ENCODE results near the gene KCNJ8.

DNA sequence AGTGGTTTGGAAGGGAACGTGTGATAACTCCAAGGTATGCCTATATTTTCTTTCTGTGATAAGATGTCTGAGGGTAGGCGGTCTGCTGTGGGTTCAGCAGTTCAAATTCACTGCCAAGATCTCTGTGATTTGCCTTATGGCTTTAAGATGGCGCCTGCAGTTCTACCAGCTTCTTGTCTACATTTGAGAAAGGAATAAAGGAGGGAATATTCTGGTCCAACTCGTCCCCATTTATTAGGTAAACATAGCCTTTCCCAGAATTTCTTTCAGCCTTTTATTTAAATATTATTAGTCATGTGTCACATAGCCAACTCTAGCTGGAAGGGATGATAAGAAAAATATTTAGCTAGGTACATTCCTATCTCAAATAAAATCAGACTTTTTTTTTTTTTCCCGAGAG lies 48.8 kb downstream of the KCNJ8 start:
- TF ChIP-seq, protein P1, sequence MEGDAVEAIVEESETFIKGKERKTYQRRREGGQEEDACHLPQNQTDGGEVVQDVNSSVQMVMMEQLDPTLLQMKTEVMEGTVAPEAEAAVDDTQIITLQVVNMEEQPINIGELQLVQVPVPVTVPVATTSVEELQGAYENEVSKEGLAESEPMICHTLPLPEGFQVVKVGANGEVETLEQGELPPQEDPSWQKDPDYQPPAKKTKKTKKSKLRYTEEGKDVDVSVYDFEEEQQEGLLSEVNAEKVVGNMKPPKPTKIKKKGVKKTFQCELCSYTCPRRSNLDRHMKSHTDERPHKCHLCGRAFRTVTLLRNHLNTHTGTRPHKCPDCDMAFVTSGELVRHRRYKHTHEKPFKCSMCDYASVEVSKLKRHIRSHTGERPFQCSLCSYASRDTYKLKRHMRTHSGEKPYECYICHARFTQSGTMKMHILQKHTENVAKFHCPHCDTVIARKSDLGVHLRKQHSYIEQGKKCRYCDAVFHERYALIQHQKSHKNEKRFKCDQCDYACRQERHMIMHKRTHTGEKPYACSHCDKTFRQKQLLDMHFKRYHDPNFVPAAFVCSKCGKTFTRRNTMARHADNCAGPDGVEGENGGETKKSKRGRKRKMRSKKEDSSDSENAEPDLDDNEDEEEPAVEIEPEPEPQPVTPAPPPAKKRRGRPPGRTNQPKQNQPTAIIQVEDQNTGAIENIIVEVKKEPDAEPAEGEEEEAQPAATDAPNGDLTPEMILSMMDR (IDR thresholded peaks at IDR 0.05): no peak
- no peak for TF ChIP-seq POLR2AphosphoS5 (IDR thresholded peaks at IDR 0.05)
